ENCODE results near the gene HTR2A.

The HTR2A gene

GRCh38 chr13:46909042-46909441 is 12.2 kb upstream of the HTR2A start:
- no peak for DNase-seq (ENCODE audit: low spot score)
- no peak for TF ChIP-seq CTCF (IDR thresholded peaks at IDR 0.05)

GRCh38 chr13:46908501-46908900 is 11.6 kb upstream of the HTR2A start:
- no peak for DNase-seq (ENCODE audit: low spot score)
- no peak overlapping the region for H3K27ac ChIP-seq
- TF ChIP-seq CTCF (IDR thresholded peaks at IDR 0.05): no peak
- no peak overlapping the region for H3K4me3 ChIP-seq

More at GRCh38 chr13:46909042-46909441, 12.2 kb upstream of the HTR2A start:
- no peak overlapping the region for H3K27ac ChIP-seq
- no peak overlapping the region for H3K4me3 ChIP-seq

- Histone ChIP-seq H3K4me3 (no peak overlapping the region), H3K27ac (no peak overlapping the region)
- no peak for TF ChIP-seq CTCF (IDR thresholded peaks at IDR 0.05)
- no peak for DNase-seq (ENCODE audit: low spot score)
Measured at GRCh38 chr13:46906405-46906804, 9.6 kb upstream of the HTR2A start.

GRCh38 chr13:46905249-46905648 is 8.4 kb upstream of the HTR2A start:
- no peak for DNase-seq (ENCODE audit: low spot score)
- Histone ChIP-seq H3K27ac (no peak overlapping the region), H3K4me3 (no peak overlapping the region)
- no peak for TF ChIP-seq CTCF (IDR thresholded peaks at IDR 0.05)

GRCh38 chr13:46903748-46904147 is 6.9 kb upstream of the HTR2A start:
- no peak for DNase-seq (ENCODE audit: low spot score)
- TF ChIP-seq CTCF (IDR thresholded peaks at IDR 0.05): no peak
- no peak overlapping the region for H3K27ac ChIP-seq
- H3K4me3 ChIP-seq: no peak overlapping the region

GRCh38 chr13:46901721-46902120 is 4.9 kb upstream of the HTR2A start:
- Histone ChIP-seq H3K4me3 (no peak overlapping the region), H3K27ac (no peak overlapping the region)
- no peak for DNase-seq (ENCODE audit: low spot score)
- no peak for TF ChIP-seq CTCF (IDR thresholded peaks at IDR 0.05)

GRCh38 chr13:46899801-46900200 is 2.9 kb upstream of the HTR2A start:
- no peak for TF ChIP-seq CTCF (IDR thresholded peaks at IDR 0.05)
- DNase-seq (ENCODE audit: low spot score): no peak
- Histone ChIP-seq H3K27ac (peak overlapping the region in 1 of 2 donors; percentile 18), H3K4me3 (no peak overlapping the region)
